ENCODE data around the gene NSD2. TPM values are rescaled to one million over a fixed set of nuclear protein-coding genes. Genes with fewer than 3 reads are reported as not detected.
A peak's percentile ranks its signal among the peaks of the same experiment; 100 is the strongest.
"Not testable (repeated sequence)": the region's sequence is repeated elsewhere in the genome, so short reads cannot be mapped to it uniquely, and the experiment has no call there.

Gene NSD2
- total RNA-seq, 1 donor from 2014 or later: 85.6 TPM

- DNase-seq (ENCODE audit: low read depth): no peak
- no peak for TF ChIP-seq CTCF (conservative IDR thresholded peaks at IDR 0.05; ENCODE audit: low read depth, low read length)
- no peak overlapping the region for H3K4me3 ChIP-seq (ENCODE audit: low read depth, low read length)
These were observed 31.8 kb downstream of the NSD2 start for GRCh38 chr4:1903035-1903434.

- H3K4me3 ChIP-seq (ENCODE audit: low read depth, low read length): no peak overlapping the region
- no peak for DNase-seq (ENCODE audit: low read depth)
- no peak for TF ChIP-seq CTCF (conservative IDR thresholded peaks at IDR 0.05; ENCODE audit: low read depth, low read length)
These were observed 32.8 kb downstream of the NSD2 start for GRCh38 chr4:1904042-1904441.

GRCh38 chr4:1907848-1908525 is 36.8 kb downstream of the NSD2 start:
- no peak overlapping the region for H3K4me3 ChIP-seq (ENCODE audit: low read depth, low read length)
- no peak for TF ChIP-seq CTCF (conservative IDR thresholded peaks at IDR 0.05; ENCODE audit: low read depth, low read length)

GRCh38 chr4:1909696-1910095 is 38.5 kb downstream of the NSD2 start:
- not testable (repeated sequence) for H3K4me3 ChIP-seq (ENCODE audit: low read depth, low read length); DNase-seq (ENCODE audit: low read depth)

More at GRCh38 chr4:1907848-1908525, 36.8 kb downstream of the NSD2 start:
- DNase-seq (ENCODE audit: low read depth): no peak

- TF ChIP-seq CTCF (conservative IDR thresholded peaks at IDR 0.05; ENCODE audit: low read depth, low read length): peak; percentile 75
- H3K4me3 ChIP-seq (ENCODE audit: low read depth, low read length): no peak overlapping the region
- DNase-seq (ENCODE audit: low read depth): no peak
These were observed 39.5 kb downstream of the NSD2 start for GRCh38 chr4:1910643-1911042.

- H3K4me3 ChIP-seq (ENCODE audit: low read depth, low read length); DNase-seq (ENCODE audit: low read depth): not testable (repeated sequence)
These were observed 40.1 kb downstream of the NSD2 start for GRCh38 chr4:1911316-1911715.

GRCh38 chr4:1922821-1923220 is 51.6 kb downstream of the NSD2 start:
- no peak for TF ChIP-seq CTCF (conservative IDR thresholded peaks at IDR 0.05; ENCODE audit: low read depth, low read length)

GRCh38 chr4:1927675-1928074 is 56.5 kb downstream of the NSD2 start:
- DNase-seq (ENCODE audit: low read depth): no peak
- H3K4me3 ChIP-seq (ENCODE audit: low read depth, low read length): no peak overlapping the region
- no peak for TF ChIP-seq CTCF (conservative IDR thresholded peaks at IDR 0.05; ENCODE audit: low read depth, low read length)

More at GRCh38 chr4:1922821-1923220, 51.6 kb downstream of the NSD2 start:
- no peak for DNase-seq (ENCODE audit: low read depth)
- no peak overlapping the region for H3K4me3 ChIP-seq (ENCODE audit: low read depth, low read length)

All from epithelial cell of proximal tubule (primary cell).